Coronary artery (tissue), 2 donors: ENCODE data around the gene RAD51B.

Source experiments
- DNase-seq: peaks from one replicate; pipeline ENCODE4 v3.0.0-alpha.2; 2017; ENCODE audit warnings: low spot score
- H3K27ac ChIP-seq, 2 donors: fragments of 200-600 bp; sonication (generic); one replicate each; pipeline ENCODE4 v1.5.1; 2016 to 2019
- H3K4me3 ChIP-seq: fragments of 200-600 bp; sonication (generic); 2 replicates; pipeline ENCODE4 v1.5.1; 2016; ENCODE audit warnings: mild to moderate bottlenecking, moderate library complexity
- TF ChIP-seq, protein P1 (sequence below): fragments of 200-600 bp; sonication (generic); IDR thresholded peaks from one replicate; pipeline ENCODE4 v1.5.1; 2019; ENCODE audit warnings: antibody characterized with exemption

The RAD51B gene

DNA sequence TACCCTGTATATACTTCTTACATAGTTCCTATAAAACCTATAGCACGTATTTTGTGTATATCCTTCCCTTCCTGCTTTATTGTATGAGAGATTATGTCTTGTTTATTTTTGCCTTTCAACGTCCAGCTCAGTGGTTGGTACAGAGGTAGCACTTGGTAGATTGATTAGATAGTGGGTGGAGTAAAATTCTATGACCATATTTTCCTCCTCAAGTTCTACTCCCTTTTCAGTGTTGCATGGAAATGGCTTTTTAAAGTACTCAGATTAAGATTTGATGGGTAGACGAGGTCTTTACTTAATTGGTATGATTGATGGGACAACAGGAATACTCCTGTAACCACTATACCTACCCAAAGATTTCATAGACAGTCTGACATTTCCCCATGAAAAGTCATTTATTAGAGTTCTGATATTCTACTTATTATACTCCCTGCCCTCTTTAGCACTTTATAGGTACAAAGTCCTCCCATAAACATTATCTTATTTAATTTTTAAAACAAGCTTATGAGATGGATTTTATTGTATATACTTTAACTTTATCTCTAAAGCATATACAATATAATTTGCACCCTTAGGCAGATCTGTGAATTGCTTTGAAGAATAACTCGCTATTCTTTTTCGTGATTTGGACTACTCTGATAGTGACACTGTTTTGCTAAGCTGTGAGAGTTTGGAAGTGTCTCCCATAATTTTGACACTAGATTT lies 348.0 kb downstream of the RAD51B start:
- DNase-seq: no peak
- TF ChIP-seq, protein P1, sequence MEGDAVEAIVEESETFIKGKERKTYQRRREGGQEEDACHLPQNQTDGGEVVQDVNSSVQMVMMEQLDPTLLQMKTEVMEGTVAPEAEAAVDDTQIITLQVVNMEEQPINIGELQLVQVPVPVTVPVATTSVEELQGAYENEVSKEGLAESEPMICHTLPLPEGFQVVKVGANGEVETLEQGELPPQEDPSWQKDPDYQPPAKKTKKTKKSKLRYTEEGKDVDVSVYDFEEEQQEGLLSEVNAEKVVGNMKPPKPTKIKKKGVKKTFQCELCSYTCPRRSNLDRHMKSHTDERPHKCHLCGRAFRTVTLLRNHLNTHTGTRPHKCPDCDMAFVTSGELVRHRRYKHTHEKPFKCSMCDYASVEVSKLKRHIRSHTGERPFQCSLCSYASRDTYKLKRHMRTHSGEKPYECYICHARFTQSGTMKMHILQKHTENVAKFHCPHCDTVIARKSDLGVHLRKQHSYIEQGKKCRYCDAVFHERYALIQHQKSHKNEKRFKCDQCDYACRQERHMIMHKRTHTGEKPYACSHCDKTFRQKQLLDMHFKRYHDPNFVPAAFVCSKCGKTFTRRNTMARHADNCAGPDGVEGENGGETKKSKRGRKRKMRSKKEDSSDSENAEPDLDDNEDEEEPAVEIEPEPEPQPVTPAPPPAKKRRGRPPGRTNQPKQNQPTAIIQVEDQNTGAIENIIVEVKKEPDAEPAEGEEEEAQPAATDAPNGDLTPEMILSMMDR: no peak
- no peak overlapping the region for H3K4me3 ChIP-seq
- H3K27ac ChIP-seq: no peak overlapping the region

DNA sequence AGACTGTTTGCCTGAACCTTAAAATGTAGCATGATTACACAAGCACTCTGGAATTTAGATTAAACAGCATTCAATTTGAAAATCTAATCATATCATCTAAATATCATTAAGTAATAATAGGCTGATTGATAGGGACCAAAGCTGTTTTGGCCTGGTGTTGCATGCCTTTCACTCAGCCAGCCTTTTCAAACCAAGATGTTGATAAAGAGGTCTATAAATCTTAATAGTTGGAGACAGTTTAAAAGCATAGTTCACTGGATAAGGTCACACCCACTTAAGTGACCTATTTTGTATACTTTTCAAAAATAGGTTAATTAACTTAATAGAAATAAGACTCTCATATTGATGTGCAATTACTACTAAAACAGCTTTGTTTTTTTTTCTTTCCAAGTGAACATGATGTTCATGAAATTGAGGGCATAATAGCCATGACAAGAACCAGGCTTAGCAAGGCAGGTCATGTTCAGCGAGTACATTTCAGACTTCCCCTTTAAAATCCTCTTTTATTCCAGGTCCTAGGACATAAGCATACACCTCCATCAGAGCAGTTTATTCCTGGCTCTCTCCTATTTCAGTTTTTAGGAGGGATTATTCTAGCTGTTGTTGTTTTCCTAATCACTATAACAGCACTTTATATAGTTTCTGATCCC lies 349.0 kb downstream of the RAD51B start:
- H3K27ac ChIP-seq: no peak overlapping the region
- H3K4me3 ChIP-seq: no peak overlapping the region
- TF ChIP-seq, protein P1: no peak
- no peak for DNase-seq

DNA sequence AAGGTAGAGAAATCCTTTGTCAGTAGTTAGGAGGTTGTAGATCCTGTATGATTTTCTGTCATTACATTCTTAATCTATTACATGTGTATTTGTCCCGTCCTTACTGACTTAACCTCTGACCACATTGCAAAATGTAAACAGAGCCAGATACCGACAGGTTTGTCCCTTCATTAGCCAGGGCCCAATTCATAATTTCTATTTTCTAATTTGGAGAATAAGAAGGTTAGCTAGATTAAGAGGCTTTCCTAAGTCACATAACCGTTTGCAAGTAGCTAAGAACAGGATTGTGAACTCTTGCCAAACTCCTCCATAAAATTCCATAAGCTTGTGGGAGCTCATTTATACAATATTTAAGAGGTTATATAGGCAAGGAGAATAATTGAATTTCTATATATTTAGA lies 352.6 kb downstream of the RAD51B start:
- no peak overlapping the region for H3K27ac ChIP-seq
- H3K4me3 ChIP-seq: no peak overlapping the region
- TF ChIP-seq, protein P1: no peak
- DNase-seq: no peak

DNA sequence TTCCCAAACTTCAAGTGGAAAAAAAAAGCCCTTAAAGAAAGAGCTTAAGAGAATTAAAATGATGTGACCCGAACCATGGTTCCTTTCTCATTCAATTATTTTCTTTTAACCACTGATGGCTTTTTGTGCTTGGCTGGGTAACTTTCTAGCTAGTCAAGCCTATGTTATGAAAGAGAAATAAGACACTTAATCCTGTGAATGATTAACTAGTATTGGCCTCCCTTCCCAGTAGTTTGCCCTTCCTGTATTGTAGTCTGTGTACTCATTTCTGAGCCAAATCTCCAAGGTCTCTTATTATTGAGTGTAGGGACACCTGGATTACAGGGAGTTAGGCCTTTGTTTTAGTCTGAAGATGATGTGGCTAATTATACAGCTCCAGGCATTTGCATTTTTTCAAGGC lies 353.0 kb downstream of the RAD51B start:
- no peak overlapping the region for H3K4me3 ChIP-seq
- no peak overlapping the region for H3K27ac ChIP-seq
- no peak for DNase-seq
- TF ChIP-seq, protein P1: no peak

DNA sequence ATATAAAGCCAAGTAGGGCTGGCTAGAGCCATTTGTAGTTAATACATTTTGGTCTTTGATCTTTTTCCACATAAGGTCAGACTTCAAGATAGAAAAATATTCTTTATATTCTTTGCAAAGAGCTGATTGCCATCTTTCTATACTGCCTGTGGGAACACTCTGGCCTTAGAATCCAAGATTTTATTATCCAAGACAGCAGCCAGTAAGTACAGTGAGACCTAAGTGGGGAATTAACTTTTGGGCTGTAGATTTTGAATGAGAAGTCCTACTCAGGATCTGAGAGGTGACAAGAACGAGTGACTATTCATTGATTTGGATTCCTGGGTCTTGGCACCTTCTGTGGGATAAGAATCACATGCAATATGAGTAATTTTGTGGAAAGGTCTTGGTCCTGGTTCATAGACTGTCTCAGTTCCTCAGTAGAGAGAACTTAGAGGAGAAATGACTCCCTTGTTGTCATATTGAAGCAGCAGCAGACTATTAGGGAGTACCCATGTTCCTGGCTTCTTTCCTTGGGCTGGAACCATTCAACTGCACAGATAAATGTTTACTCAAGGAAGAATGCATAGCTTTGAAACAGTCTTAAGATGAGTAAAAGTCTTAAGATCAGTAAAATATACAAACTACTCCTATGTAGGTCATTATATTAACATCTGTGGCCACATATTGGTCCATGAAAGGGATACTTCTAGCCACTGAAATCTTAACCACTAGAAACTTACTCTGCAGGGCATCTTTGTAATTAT lies 353.8 kb downstream of the RAD51B start:
- Histone ChIP-seq H3K4me3 (no peak overlapping the region), H3K27ac (no peak overlapping the region)
- TF ChIP-seq, protein P1: no peak
- DNase-seq: no peak

DNA sequence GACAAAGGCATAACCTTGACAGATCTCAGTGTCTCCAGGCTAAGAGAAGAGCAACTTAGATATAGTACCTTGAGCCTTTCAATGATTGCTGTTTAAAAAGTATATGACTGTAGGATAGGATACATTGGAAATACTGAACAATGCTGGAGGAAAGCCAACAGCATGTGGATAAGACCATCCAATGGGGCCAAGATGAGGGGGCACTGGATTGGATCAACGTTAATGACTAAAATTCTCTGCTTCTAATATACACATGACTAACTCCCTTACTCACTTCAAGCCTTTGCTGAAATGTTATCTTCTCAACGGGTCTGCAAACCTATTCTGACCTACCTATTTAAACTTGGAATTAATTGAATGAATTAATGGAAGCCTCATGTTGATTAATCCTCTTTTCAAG lies 354.9 kb downstream of the RAD51B start:
- DNase-seq: no peak
- Histone ChIP-seq H3K4me3 (no peak overlapping the region), H3K27ac (no peak overlapping the region)
- TF ChIP-seq, protein P1: no peak
